D721Med (cell line): ENCODE results near the gene PACSIN2.
"Not testable (repeated sequence)": the region's sequence is repeated elsewhere in the genome, so short reads cannot be mapped to it uniquely, and the experiment has no call there.

Experiments
- DNase-seq: peaks from one replicate; pipeline ENCODE4 v3.0.0; 2011; ENCODE audit warnings: low spot score; ENCODE audit not compliant: insufficient read length
- FAIRE-seq: peaks from 2 replicates; lab custom pipeline; 2011; peaks lifted over from hg19 to GRCh38; lab: Jason Lieb, UNC
- CTCF ChIP-seq: IDR thresholded peaks from 2 replicates; pipeline ENCODE4 v1.5.1; 2012; ENCODE audit warnings: mild to moderate bottlenecking, control low read depth; ENCODE audit not compliant: insufficient read depth; ENCODE audit errors: missing control alignments

Gene PACSIN2

DNA sequence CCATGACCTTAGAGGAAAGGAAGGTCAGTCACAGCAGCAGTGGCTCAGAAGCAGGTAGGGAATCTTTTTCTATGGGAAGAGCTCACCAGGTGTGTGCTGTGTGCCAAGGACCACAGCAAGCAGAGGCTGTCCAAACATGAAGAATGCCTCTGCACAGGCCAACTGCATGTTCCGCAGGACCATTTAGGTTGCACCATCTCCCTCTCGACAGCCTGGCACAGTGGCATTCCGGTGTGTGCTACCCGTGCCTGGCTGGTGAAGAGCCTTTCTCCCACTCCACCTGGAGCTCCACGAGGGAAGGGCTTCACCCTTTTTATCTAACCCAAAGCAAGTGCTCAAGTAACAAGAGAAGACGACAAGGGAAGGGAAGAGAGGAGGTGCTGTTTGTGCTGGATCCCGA is 76.5 kb downstream of the PACSIN2 start:
- DNase-seq = no peak
- TF ChIP-seq CTCF = no peak
- no peak for FAIRE-seq

- no peak for TF ChIP-seq CTCF
- DNase-seq (no peak), FAIRE-seq (no peak)
These were observed 77.6 kb downstream of the PACSIN2 start for GRCh38 chr22:42937164-42937843.

- not testable (repeated sequence) for FAIRE-seq, DNase-seq
These were observed 78.3 kb downstream of the PACSIN2 start for GRCh38 chr22:42936680-42937079.

GRCh38 chr22:42934338-42934737 is 80.6 kb downstream of the PACSIN2 start:
- DNase-seq = no peak
- no peak for TF ChIP-seq CTCF
- no peak for FAIRE-seq

GRCh38 chr22:42933485-42934091 is 81.4 kb downstream of the PACSIN2 start:
- no peak for FAIRE-seq
- no peak for DNase-seq
- TF ChIP-seq CTCF = no peak

DNA sequence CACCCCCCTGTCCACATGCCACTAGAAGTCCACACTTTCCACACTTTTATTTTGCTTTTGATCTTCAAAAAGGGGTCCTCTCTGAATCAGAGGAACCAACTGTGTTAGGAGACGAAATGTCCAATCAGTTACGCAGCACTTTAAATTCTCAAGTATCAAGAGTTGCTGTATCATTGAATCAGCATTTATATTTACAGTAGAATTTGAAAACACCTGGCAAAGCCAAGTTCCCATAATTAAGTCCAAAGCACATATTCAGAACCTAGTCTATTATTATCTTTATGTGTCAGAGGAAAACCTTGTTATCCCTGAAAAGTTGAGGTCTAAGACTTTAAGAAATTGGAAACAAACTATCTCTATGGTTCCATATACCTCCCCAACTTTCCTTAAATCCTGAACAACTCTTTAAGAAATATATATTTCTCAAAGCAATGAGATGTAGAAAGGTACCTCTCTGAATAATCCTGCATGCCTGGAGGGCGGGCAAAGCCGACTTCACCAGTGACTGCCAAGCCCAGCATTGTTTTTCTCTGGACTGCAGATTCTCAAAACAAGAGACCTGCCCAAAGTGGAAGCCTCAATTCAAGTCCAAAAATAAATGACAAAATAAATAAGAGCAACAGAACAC is 82.0 kb downstream of the PACSIN2 start:
- DNase-seq (no peak), FAIRE-seq (no peak)
- no peak for TF ChIP-seq CTCF

- no peak for TF ChIP-seq CTCF
- no peak for FAIRE-seq
These were observed 82.8 kb downstream of the PACSIN2 start for GRCh38 chr22:42932197-42932519.

More at GRCh38 chr22:42932197-42932519, 82.8 kb downstream of the PACSIN2 start:
- DNase-seq = no peak
